D721Med (cell line): ENCODE data around the gene GET3.
"Not testable (repeated sequence)": the region's sequence is repeated elsewhere in the genome, so short reads cannot be mapped to it uniquely, and the experiment has no call there.

Experiments used
- DNase-seq: peaks from one replicate; pipeline ENCODE4 v3.0.0; 2011; ENCODE audit warnings: low spot score; ENCODE audit not compliant: insufficient read length
- FAIRE-seq: peaks from 2 replicates; lab custom pipeline; 2011; peaks lifted over from hg19 to GRCh38; lab: Jason Lieb, UNC
- TF ChIP-seq, protein P1 (sequence below): IDR thresholded peaks from 2 replicates; pipeline ENCODE4 v1.5.1; 2012; ENCODE audit warnings: mild to moderate bottlenecking, control low read depth; ENCODE audit not compliant: insufficient read depth; ENCODE audit errors: missing control alignments

Gene GET3

GRCh38 chr19:12723381-12723640 is 14.0 kb upstream of the GET3 start:
- TF ChIP-seq, protein P1, sequence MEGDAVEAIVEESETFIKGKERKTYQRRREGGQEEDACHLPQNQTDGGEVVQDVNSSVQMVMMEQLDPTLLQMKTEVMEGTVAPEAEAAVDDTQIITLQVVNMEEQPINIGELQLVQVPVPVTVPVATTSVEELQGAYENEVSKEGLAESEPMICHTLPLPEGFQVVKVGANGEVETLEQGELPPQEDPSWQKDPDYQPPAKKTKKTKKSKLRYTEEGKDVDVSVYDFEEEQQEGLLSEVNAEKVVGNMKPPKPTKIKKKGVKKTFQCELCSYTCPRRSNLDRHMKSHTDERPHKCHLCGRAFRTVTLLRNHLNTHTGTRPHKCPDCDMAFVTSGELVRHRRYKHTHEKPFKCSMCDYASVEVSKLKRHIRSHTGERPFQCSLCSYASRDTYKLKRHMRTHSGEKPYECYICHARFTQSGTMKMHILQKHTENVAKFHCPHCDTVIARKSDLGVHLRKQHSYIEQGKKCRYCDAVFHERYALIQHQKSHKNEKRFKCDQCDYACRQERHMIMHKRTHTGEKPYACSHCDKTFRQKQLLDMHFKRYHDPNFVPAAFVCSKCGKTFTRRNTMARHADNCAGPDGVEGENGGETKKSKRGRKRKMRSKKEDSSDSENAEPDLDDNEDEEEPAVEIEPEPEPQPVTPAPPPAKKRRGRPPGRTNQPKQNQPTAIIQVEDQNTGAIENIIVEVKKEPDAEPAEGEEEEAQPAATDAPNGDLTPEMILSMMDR: no peak
- FAIRE-seq (no peak), DNase-seq (no peak)

DNA sequence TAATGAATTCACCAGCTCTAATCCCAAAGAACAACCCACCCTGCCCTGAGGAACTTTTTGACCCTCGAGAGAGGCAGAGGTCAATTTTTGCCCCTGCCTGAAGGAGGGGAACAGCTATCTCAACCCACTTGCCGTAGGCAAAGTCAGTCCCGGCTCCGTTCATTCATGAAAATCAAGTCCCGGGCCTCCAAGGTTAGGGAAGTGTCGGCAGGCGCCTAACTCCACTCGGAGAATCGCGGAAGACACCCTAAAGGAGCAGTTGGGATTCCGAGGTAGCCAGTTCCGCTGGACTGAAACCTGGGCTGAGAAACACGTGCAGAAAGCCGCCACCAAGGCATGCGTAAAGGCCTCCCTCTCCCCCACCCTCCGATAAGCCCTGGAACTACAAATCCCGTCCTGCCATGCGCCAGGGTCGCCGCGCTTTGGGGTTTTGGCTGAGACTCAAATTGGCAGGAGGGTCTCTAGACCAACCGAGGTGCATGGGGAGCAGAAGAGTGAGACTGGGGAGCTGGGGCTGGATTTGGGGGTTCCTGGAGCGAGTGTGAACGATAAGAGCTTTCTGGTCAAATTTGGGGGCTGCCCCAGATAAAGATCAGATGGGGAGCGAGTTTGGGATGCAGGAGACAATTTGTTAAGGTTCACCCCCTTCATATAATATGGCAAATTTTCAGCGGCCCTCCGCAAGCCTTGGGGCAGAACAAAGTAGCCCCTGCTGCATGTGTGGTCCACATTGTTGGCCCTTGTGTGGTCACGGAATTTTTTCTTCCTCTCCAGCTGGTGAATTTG is 13.5 kb upstream of the GET3 start, which contains the start of gene TNPO2:
TNPO2 (minus strand) TSS at position 292 of the 786 bp plus-strand sequence. CDS start 2,955 bp downstream, outside the sequence.
- FAIRE-seq (no peak), DNase-seq (peak; percentile 71)
- TF ChIP-seq, protein P1: no peak

DNA sequence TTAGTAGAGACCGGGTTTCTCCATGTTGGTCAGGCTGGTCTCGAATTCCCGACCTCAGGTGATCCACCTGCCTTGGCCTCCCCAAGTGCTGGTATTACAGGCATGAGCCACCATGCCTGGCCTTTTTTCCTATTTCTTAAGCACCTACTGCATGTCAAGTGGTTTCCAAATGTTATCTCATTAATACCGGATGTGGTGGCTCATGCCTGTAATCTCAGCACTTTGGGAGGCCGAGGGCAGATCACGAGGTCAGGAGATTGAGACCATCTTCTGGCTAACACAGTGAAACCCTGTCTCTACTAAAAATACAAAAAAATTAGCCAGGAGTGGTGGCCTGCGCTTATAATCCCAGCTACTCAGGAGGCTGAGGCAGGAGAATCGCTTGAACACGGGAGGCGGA is 11.7 kb upstream of the GET3 start:
- not testable (repeated sequence) for FAIRE-seq, DNase-seq

GRCh38 chr19:12726988-12727316 is 10.3 kb upstream of the GET3 start:
- FAIRE-seq (no peak), DNase-seq (no peak)
- TF ChIP-seq, protein P1: no peak

GRCh38 chr19:12727745-12728433 is 9.4 kb upstream of the GET3 start:
- DNase-seq (no peak), FAIRE-seq (no peak)
- TF ChIP-seq, protein P1: no peak

- no peak for FAIRE-seq
Measured at GRCh38 chr19:12730064-12730463, 7.2 kb upstream of the GET3 start.

GRCh38 chr19:12731337-12731736 is 6.0 kb upstream of the GET3 start:
- TF ChIP-seq, protein P1: no peak
- no peak for FAIRE-seq

More at GRCh38 chr19:12730064-12730463, 7.2 kb upstream of the GET3 start:
- TF ChIP-seq, protein P1: no peak
- no peak for DNase-seq

More at GRCh38 chr19:12731337-12731736, 6.0 kb upstream of the GET3 start:
- DNase-seq: no peak
